Measurements from ENCODE around the gene SRL.

- TF ChIP-seq POLR2A (IDR thresholded peaks at IDR 0.05; ENCODE audit: low read depth, low read length), result no peak
- TF ChIP-seq TAF1 (IDR thresholded peaks at IDR 0.05; ENCODE audit: borderline replicate concordance, low read depth, low read length), result no peak
Observed at GRCh38 chr16:4207683-4208340, 34.1 kb downstream of the SRL start.

Data from GM12892 (cell line).